Mucosa of descending colon (tissue), 3 donors: ENCODE measurements around the gene KCNQ1OT1. TPM values are rescaled to one million over a fixed set of nuclear protein-coding genes. Genes with fewer than 3 reads are reported as not detected.

Experiments
- ATAC-seq: fragments of 200-7000 bp; cut with Tn5 transposase; one replicate; pipeline ENCODE4 v1.9.1; 2020; ENCODE audit warnings: mild to moderate bottlenecking, moderate library complexity
- DNase-seq, 3 donors: peaks; one replicate each; pipeline ENCODE4 v3.0.0-alpha.2; 2020
- H3K36me3 ChIP-seq: fragments of 200-600 bp; one replicate; pipeline ENCODE4 v1.8.0; 2021; ENCODE audit warnings: low read depth, mild to moderate bottlenecking
- H3K4me1 ChIP-seq: fragments of 200-600 bp; one replicate; pipeline ENCODE4 v1.8.0; 2021; ENCODE audit warnings: low read depth, mild to moderate bottlenecking
- H3K4me3 ChIP-seq: fragments of 200-600 bp; one replicate; pipeline ENCODE4 v1.8.0; 2021; ENCODE audit warnings: mild to moderate bottlenecking
- H3K9me3 ChIP-seq: fragments of 200-600 bp; one replicate; pipeline ENCODE4 v1.8.0; 2021; ENCODE audit warnings: mild to moderate bottlenecking
- intact Hi-C, 2 donors: fragments of 100-400 bp; cut with DNase I in 1 of 2; cut with micrococcal nuclease in 1 of 2; formaldehyde crosslinking; loops; one replicate each; pipeline versions ENCODE4 v1.11.0 to v1.11.1; 2022; cut with DNase I, micrococcal nuclease
- total RNA-seq, 3 donors: library from RNA; stranded (reverse); fragmentation: NEBNext Ultra II Directional in 2 of 3; extraction: Animal tissue kit (Norgen Biotek cat#: 25700) in 2 of 3; gene quantifications; one replicate each; pipeline versions ENCODE4 v1.2.1 to v1.2.4, GENCODE V29; 2021 to 2023
- TF ChIP-seq, protein P1 (sequence below): fragments of 200-600 bp; IDR thresholded peaks from one replicate; pipeline ENCODE4 v1.8.0; 2022; ENCODE audit warnings: antibody characterized with exemption, mild to moderate bottlenecking
- donor health status: DM: no; HTN: no; CAD: no; lungs with moderate emphysema.
- donor health status: DM: no; HTN: no; CAD: no.
- donor health status: DM: no; HTN: yes; CAD: no.

KCNQ1OT1 gene
- total RNA-seq, 3 donors from 2014 or later: 1.5 to 1.7 (median 1.7) TPM

DNA sequence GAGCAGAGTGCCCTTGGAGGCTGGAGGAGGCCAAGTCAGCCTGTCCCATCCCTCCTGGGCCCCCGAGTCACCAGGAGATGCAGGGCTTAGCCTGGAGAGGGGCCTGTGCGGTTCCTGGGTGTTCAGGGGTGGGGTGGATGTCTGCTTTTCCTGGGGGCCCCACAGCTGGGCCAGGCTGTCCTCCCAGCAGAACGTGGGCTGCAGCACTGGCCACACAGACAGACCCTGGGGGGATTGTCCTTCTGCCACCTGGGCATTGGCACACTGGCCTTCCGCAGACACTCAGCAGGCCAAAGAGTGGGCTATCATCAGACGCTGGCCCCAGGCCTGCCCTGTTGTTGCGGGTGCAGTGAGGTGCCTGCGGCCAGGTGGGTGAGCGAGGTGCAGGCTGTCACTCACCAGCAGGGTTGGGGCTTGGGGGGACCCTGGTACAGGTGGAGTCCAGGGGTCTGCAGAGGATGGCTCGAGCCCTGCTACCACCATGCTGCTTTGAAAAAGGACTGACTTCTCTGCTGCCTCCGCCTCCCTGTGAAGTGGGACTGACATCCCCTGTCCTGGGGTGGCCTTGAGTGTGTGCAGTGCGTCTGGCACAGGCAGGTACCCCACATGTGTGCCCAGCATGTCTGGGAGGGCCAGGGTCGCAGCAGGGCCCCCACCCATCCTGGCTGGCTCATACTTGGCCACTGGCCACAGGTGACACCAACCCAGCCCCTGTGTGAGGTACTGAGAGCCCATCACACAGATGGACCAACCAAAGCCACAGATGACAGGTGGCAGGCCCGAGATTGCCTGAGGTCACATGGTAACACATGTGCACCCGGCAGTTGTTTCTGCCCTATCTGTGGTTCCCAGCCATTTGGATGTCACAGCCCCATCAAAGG, 39.0 kb upstream of the KCNQ1OT1 start:
- intact Hi-C loops: no loop called here
- Histone ChIP-seq H3K36me3 (no peaks in the 10 kb centered on the region), H3K9me3 (no peaks in the 10 kb centered on the region), H3K4me3 (no peak overlapping the region), H3K4me1 (peaks cover 10% of the 10 kb centered on the region)
- TF ChIP-seq, protein P1, sequence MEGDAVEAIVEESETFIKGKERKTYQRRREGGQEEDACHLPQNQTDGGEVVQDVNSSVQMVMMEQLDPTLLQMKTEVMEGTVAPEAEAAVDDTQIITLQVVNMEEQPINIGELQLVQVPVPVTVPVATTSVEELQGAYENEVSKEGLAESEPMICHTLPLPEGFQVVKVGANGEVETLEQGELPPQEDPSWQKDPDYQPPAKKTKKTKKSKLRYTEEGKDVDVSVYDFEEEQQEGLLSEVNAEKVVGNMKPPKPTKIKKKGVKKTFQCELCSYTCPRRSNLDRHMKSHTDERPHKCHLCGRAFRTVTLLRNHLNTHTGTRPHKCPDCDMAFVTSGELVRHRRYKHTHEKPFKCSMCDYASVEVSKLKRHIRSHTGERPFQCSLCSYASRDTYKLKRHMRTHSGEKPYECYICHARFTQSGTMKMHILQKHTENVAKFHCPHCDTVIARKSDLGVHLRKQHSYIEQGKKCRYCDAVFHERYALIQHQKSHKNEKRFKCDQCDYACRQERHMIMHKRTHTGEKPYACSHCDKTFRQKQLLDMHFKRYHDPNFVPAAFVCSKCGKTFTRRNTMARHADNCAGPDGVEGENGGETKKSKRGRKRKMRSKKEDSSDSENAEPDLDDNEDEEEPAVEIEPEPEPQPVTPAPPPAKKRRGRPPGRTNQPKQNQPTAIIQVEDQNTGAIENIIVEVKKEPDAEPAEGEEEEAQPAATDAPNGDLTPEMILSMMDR: no peak
- ATAC-seq (no peak), DNase-seq (no peak)

DNA sequence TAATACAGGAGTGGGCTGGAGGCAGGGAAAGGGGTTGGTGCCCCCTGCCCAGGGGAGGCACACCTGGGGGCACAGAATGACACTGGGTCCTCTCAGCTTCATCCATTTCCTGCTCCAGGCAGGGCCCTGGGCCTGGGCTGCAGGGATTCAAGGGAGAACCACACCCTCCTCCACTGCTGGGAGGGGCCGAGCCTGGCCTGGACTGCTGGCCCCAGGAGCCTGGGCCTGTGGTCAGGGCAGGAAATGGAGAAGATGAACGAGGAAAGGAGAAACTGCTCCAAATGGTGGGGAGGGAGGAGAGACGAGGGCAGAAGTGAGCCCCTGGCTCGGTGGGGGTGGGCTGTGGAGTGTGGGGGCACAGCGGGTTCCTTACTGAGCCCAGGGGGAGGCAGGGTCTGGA, 38.1 kb upstream of the KCNQ1OT1 start:
- ATAC-seq (peak; percentile 83), DNase-seq (peak; percentile 73 to 81 (median 74))
- Histone ChIP-seq H3K9me3 (no peaks in the 10 kb centered on the region), H3K4me1 (peaks cover 10% of the 10 kb centered on the region), H3K36me3 (no peaks in the 10 kb centered on the region), H3K4me3 (no peak overlapping the region)
- TF ChIP-seq, protein P1: no peak
- intact Hi-C loops: no loop called here

DNA sequence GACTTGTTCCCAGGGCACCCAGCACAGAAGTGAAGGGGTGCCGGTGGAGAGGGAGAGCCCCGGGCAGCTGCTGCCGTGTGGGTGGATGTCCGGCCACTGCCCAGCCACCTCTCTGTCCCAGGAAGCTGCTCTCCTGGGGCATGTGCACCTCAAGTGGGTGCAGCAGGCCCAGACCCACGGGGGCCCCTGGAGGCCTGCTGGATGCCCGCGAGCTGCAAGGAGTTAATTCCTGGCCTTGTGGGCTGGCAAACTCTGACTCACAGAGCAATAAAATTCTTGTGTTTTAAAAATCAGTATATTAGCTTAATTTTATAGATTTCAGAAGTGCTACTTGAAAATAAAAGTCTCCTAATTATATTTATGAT, 37.4 kb upstream of the KCNQ1OT1 start:
- ATAC-seq (no peak), DNase-seq (no peak)
- TF ChIP-seq, protein P1: no peak
- Histone ChIP-seq H3K9me3 (no peaks in the 10 kb centered on the region), H3K36me3 (no peaks in the 10 kb centered on the region), H3K4me3 (no peak overlapping the region), H3K4me1 (peaks cover 10% of the 10 kb centered on the region)
- intact Hi-C loops: no loop called here

GRCh38 chr11:2736577-2737225, 36.9 kb upstream of the KCNQ1OT1 start:
- ATAC-seq (peak; percentile 54), DNase-seq (peak in 1 of 3 donors; percentile 23)
- Histone ChIP-seq H3K36me3 (no peaks in the 10 kb centered on the region), H3K4me3 (no peak overlapping the region), H3K4me1 (peaks cover 10% of the 10 kb centered on the region), H3K9me3 (no peaks in the 10 kb centered on the region)
- TF ChIP-seq, protein P1: no peak
- intact Hi-C loops: no loop called here

GRCh38 chr11:2735053-2735589, 35.3 kb upstream of the KCNQ1OT1 start:
- TF ChIP-seq, protein P1: no peak
- intact Hi-C loops: no loop called here
- DNase-seq: no peak
- Histone ChIP-seq H3K9me3 (no peaks in the 10 kb centered on the region), H3K4me3 (no peak overlapping the region), H3K4me1 (peaks cover 10% of the 10 kb centered on the region), H3K36me3 (no peaks in the 10 kb centered on the region)
- no peak for ATAC-seq
